ENCODE results near the gene UCHL1. TPM values are rescaled to one million over a fixed set of nuclear protein-coding genes. Genes with fewer than 3 reads are reported as not detected.

The UCHL1 gene
- total RNA-seq, 1 donor from 2014 or later, result 2.6 TPM

DNA sequence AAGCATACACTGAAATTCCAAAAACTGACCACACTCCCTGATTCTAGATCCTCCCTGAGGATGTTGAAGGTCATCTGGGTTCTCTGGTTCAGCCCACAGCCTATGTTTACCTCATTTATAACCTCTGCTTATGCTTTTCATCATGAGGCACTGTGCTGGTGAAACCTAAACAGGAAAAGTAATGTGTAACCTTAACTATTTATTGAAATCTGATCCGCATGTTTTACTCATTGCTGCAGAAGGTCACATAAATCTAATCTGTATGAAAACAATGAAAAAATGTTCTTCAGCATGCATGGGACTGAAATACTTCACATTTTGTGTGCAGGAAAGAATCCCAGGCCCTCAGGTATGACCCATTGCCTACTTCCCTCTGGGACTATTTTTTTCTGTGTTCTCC, 30.3 kb downstream of the UCHL1 start:
- no peaks in the 10 kb centered on the region for H3K27me3 Mint-ChIP-seq
- H3K4me1 Mint-ChIP-seq, result no peaks in the 10 kb centered on the region
- no peak for DNase-seq
- H3K36me3 Mint-ChIP-seq (ENCODE audit: low read depth), result no peaks in the 10 kb centered on the region
- POLR2A ChIA-PET, result no interaction called here
- no peaks in the 10 kb centered on the region for H3K9me3 Mint-ChIP-seq
- no peak for ATAC-seq (ENCODE audit: low read depth)
- TF ChIP-seq, protein P1, sequence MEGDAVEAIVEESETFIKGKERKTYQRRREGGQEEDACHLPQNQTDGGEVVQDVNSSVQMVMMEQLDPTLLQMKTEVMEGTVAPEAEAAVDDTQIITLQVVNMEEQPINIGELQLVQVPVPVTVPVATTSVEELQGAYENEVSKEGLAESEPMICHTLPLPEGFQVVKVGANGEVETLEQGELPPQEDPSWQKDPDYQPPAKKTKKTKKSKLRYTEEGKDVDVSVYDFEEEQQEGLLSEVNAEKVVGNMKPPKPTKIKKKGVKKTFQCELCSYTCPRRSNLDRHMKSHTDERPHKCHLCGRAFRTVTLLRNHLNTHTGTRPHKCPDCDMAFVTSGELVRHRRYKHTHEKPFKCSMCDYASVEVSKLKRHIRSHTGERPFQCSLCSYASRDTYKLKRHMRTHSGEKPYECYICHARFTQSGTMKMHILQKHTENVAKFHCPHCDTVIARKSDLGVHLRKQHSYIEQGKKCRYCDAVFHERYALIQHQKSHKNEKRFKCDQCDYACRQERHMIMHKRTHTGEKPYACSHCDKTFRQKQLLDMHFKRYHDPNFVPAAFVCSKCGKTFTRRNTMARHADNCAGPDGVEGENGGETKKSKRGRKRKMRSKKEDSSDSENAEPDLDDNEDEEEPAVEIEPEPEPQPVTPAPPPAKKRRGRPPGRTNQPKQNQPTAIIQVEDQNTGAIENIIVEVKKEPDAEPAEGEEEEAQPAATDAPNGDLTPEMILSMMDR (IDR thresholded peaks at IDR 0.05), result no peak
- CTCF ChIA-PET, result no interaction called here
- intact Hi-C loops (cut with micrococcal nuclease), result loop anchor here (10.0 kb wide), 1 partner anchor 678 kb away; no protein-coding TSS in a partner anchor
- no peak overlapping the region for H3K27ac Mint-ChIP-seq
- H3K4me3 Mint-ChIP-seq, result no peak overlapping the region

DNA sequence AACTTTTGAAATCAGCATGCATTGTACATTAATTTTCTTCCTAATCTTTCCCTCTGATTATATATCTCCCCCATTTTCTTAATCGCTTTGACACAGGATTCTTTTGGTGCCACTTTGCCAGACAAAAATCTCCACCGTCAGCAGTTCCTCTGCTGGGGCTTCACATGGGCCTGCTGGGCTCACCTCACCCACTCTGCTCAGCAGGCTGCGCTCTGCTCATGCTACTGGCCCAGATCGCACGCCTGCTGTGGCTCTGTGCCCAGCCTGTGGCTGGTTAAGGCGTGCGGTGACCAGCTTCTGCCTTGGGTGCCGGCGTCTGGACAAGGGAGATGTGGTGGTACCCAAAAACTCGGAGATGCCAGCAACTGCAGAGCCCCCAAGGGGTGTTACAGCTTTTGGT, 31.1 kb downstream of the UCHL1 start:
- DNase-seq, result no peak
- TF ChIP-seq, protein P1 (IDR thresholded peaks at IDR 0.05), result no peak
- Mint-ChIP-seq H3K9me3 (no peaks in the 10 kb centered on the region), H3K36me3 (ENCODE audit: low read depth) (no peaks in the 10 kb centered on the region), H3K27me3 (no peaks in the 10 kb centered on the region), H3K4me1 (no peaks in the 10 kb centered on the region), H3K4me3 (no peak overlapping the region), H3K27ac (no peak overlapping the region)
- POLR2A ChIA-PET, result no interaction called here
- no peak for ATAC-seq (ENCODE audit: low read depth)
- CTCF ChIA-PET, result no interaction called here
- intact Hi-C loops (cut with micrococcal nuclease), result loop anchor here (10.0 kb wide), 1 partner anchor 677 kb away; no protein-coding TSS in a partner anchor

DNA sequence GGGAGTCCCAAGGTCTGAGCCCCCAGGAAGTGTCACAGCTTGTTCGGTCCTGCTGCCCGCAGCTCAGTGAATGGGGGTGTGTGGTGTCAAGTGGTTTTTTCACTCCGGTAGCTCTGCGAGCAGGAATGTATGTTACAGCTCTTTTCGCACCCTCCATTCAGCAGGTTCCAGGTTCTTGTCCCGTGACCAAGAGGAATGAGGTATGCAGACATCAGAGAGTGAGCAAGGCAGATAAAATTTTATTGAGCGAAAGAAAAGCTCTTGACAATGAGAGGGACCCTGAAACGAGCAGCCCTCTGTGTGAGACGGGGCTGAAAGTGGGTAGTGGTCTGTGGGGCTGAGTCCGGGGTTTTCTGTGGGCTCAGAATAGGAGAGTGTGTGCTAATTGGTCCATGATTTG, 31.5 kb downstream of the UCHL1 start:
- Mint-ChIP-seq H3K27ac (no peak overlapping the region), H3K4me3 (no peak overlapping the region), H3K4me1 (no peaks in the 10 kb centered on the region), H3K9me3 (no peaks in the 10 kb centered on the region), H3K27me3 (no peaks in the 10 kb centered on the region), H3K36me3 (ENCODE audit: low read depth) (no peaks in the 10 kb centered on the region)
- ATAC-seq (ENCODE audit: low read depth) (no peak), DNase-seq (no peak)
- intact Hi-C loops (cut with micrococcal nuclease), result loop anchor here (10.0 kb wide), 1 partner anchor 677 kb away; no protein-coding TSS in a partner anchor
- POLR2A ChIA-PET, result no interaction called here
- TF ChIP-seq, protein P1 (IDR thresholded peaks at IDR 0.05), result no peak
- CTCF ChIA-PET, result no interaction called here

DNA sequence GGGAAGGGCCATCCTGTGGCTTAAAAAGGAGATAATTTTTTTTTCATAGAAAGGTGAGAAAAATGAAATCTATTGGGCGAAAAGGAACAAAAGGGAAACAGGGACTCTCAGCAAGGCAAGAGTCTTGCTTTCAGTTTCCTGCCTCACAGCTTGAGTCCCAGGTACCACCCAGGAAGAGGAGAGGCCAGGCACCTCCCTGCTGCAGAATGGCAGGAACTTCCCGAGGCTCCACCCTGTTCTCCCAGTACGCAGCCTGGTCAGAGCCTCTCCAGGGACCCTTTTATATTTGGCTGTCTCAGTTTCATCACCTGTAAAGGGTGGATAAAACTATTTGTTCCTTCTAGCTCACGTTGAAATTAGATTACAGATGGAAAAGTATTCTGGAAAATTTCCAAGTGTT, 33.8 kb downstream of the UCHL1 start:
- POLR2A ChIA-PET, result no interaction called here
- no peak overlapping the region for H3K27ac Mint-ChIP-seq
- no peaks in the 10 kb centered on the region for H3K27me3 Mint-ChIP-seq
- no peaks in the 10 kb centered on the region for H3K4me1 Mint-ChIP-seq
- peaks cover 8% of the 10 kb centered on the region for H3K9me3 Mint-ChIP-seq
- CTCF ChIA-PET, result interaction anchor here (0.9 kb wide), 1 partner anchor 15 kb away, joined by 3 read pairs; no protein-coding TSS in a partner anchor
- DNase-seq, result no peak
- intact Hi-C loops (cut with micrococcal nuclease), result no loop called here
- TF ChIP-seq, protein P1 (IDR thresholded peaks at IDR 0.05), result no peak
- ATAC-seq (ENCODE audit: low read depth), result no peak
- H3K36me3 Mint-ChIP-seq (ENCODE audit: low read depth), result no peaks in the 10 kb centered on the region
- H3K4me3 Mint-ChIP-seq, result no peak overlapping the region

DNA sequence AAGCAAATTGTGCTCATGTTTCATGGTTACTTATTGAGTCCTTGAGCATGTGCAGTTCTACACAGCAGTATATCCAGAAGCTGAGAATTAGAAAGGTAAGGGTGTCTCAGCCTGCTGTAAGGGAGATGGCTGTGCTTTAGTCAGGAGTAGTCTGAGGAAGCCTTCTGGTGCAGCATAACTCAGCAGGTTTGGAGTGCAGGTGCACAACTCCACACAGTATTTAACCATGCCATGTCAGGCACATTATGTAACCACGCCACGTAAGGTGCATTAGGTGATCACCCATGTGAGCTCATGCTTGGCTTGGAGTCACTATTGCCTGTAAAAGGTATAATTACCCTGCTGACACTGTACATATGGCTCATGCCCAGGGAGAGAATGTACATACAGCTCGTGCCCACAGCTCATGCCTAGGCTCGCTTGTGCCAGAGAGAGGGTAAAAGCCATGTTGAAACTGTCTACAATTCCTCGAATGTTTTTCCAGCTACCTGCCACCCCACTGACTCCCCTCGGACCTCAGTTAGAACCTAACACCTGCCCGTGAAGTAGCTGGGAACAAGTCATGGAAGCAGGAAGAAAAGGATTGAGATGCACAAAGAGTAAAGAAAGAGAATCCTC, 37.8 kb downstream of the UCHL1 start:
- Mint-ChIP-seq H3K9me3 (peaks cover 8% of the 10 kb centered on the region), H3K4me3 (no peak overlapping the region), H3K36me3 (ENCODE audit: low read depth) (no peaks in the 10 kb centered on the region), H3K27me3 (no peaks in the 10 kb centered on the region), H3K4me1 (no peaks in the 10 kb centered on the region), H3K27ac (no peak overlapping the region)
- TF ChIP-seq, protein P1 (IDR thresholded peaks at IDR 0.05), result no peak
- intact Hi-C loops (cut with micrococcal nuclease), result no loop called here
- DNase-seq, result no peak
- POLR2A ChIA-PET, result no interaction called here
- ATAC-seq (ENCODE audit: low read depth), result no peak
- CTCF ChIA-PET, result interaction anchor here (1.1 kb wide), 1 partner anchor 13 kb away, joined by 3 read pairs; no protein-coding TSS in a partner anchor

Data from activated B cell treated with CpG ODN at 0.5 μM for 24 hours (primary cell).